Liver (tissue), 9 donors: ENCODE measurements around the gene SLC17A9. TPM values are rescaled to one million over a fixed set of nuclear protein-coding genes. Genes with fewer than 3 reads are reported as not detected.

ENCODE experiments used
- DNase-seq: peaks from one replicate; pipeline ENCODE4 v3.0.0-alpha.2; 2017; ENCODE audit warnings: low spot score
- H3K27ac ChIP-seq, 2 donors: one replicate each; pipeline ENCODE4 v1.7.0; 2013; ENCODE audit warnings: inconsistent platforms in 2 of 2, low read length in 2 of 2, control low read depth in 1 of 2, low read depth in 1 of 2, mild to moderate bottlenecking in 1 of 2
- H3K27me3 ChIP-seq, 4 donors: one replicate each; pipeline versions ENCODE4 v1.6.1 to v1.7.0; 2013; ENCODE audit warnings: low read length in 3 of 4, inconsistent platforms in 1 of 4, mild to moderate bottlenecking in 1 of 4, moderate library complexity in 1 of 4; ENCODE audit not compliant: control insufficient read depth in 4 of 4, insufficient read depth in 4 of 4
- H3K36me3 ChIP-seq, 4 donors: one replicate each; pipeline versions ENCODE4 v1.6.1 to v1.7.0; 2013; ENCODE audit warnings: low read length in 3 of 4, mild to moderate bottlenecking in 3 of 4, low read depth in 1 of 4, moderate library complexity in 1 of 4; ENCODE audit not compliant: control insufficient read depth in 4 of 4, insufficient read depth in 3 of 4
- H3K4me1 ChIP-seq, 4 donors: one replicate each; pipeline versions ENCODE4 v1.6.1 to v1.7.0; 2013; ENCODE audit warnings: low read length in 3 of 4, mild to moderate bottlenecking in 3 of 4, moderate library complexity in 1 of 4; ENCODE audit not compliant: control insufficient read depth in 4 of 4, insufficient read depth in 4 of 4
- H3K4me3 ChIP-seq, 3 donors: one replicate each; pipeline versions ENCODE4 v1.6.1 to v1.7.0; 2013; ENCODE audit warnings: low read length in 3 of 3, control low read depth in 1 of 3, low read depth in 1 of 3, mild to moderate bottlenecking in 1 of 3
- H3K9ac ChIP-seq, 2 donors: one replicate each; pipeline ENCODE4 v1.7.0; 2013; ENCODE audit warnings: low read length in 2 of 2, mild to moderate bottlenecking in 2 of 2, moderate library complexity in 2 of 2, control low read depth in 1 of 2, low read depth in 1 of 2
- H3K9me3 ChIP-seq, 4 donors: one replicate each; pipeline versions ENCODE4 v1.6.1 to v1.7.0; 2013; ENCODE audit warnings: low read length in 3 of 4; ENCODE audit not compliant: control insufficient read depth in 4 of 4
- ATF3 ChIP-seq: IDR thresholded peaks from 2 replicates; pipeline ENCODE4 v1.6.1; 2016; ENCODE audit warnings: antibody characterized with exemption
- CTCF ChIP-seq: fragments of 150-350 bp; IDR thresholded peaks from 2 replicates; pipeline ENCODE4 v1.5.1; 2017; ENCODE audit warnings: improper control_type of control experiment, low read depth, low read length; ENCODE audit not compliant: missing input control
- EGR1 ChIP-seq, 2 donors: IDR thresholded peaks; 2 replicates each; pipeline ENCODE4 v1.6.1; 2016 to 2018; ENCODE audit warnings: antibody characterized with exemption in 2 of 2, low read depth in 2 of 2
- FOXA2 ChIP-seq: IDR thresholded peaks from 2 replicates; pipeline ENCODE4 v1.6.1; 2016; ENCODE audit warnings: antibody characterized with exemption
- GABPA ChIP-seq, 2 donors: IDR thresholded peaks in 1 of 2; conservative IDR thresholded peaks in 1 of 2; 2 replicates each; pipeline ENCODE4 v1.6.1; 2016; ENCODE audit warnings: antibody characterized with exemption in 2 of 2, mild to moderate bottlenecking in 1 of 2, moderate library complexity in 1 of 2
- MAX ChIP-seq: IDR thresholded peaks from 2 replicates; pipeline ENCODE4 v1.6.1; 2016; ENCODE audit warnings: antibody characterized with exemption
- REST ChIP-seq: IDR thresholded peaks from 2 replicates; pipeline ENCODE4 v1.6.1; 2016; ENCODE audit warnings: antibody characterized with exemption, mild to moderate bottlenecking
- SP1 ChIP-seq: IDR thresholded peaks from 2 replicates; pipeline ENCODE4 v1.6.1; 2018; ENCODE audit warnings: antibody characterized with exemption, mild to moderate bottlenecking
- ZBTB33 ChIP-seq: IDR thresholded peaks from 2 replicates; pipeline ENCODE4 v1.6.1; 2016; ENCODE audit warnings: antibody characterized with exemption
- WGBS: extraction: QIAGEN DNeasy Blood & Tissue Kit; methylation state at CpG from one replicate; pipeline ENCODE4 v1.1.7; 2013; 5-methylcytosine and 5-hydroxymethylcytosine counted together
- polyA plus RNA-seq, 2 donors: library from polyadenylated mRNA; stranded (reverse) in 1 of 2; unstranded in 1 of 2; fragments of 200-250 nt in 1 of 2; fragments of >200 nt in 1 of 2; fragmentation: Nextera tagmentation in 1 of 2; extraction: Ambion mirVana in 1 of 2; gene quantifications; one replicate each; pipeline versions ENCODE4 v1.2.1 to v1.2.3, GENCODE V29; 2013 to 2015
- total RNA-seq, 2 donors: library from RNA; depleted of rRNA; stranded (reverse); fragments of >200 nt; gene quantifications; one replicate each; pipeline ENCODE4 v1.2.3, GENCODE V29; 2014
- donor health status: healthy.
- donor health status: healthy.
- donor health status: healthy.
- donor health status: healthy.
- donor health status: healthy.

SLC17A9 gene
- total and polyA plus RNA-seq, 4 donors, result 16.0 to 138 (median 64.6) TPM

- DNase-seq, result no peak
- Histone ChIP-seq H3K9ac (no peak overlapping the region), H3K4me1 (peaks cover 5 to 20% (median 10%) of the 10 kb centered on the region in 4 donors), H3K27ac (no peak overlapping the region), H3K36me3 (peaks cover 6 to 16% (median 8%) of the 10 kb centered on the region in 4 donors), H3K9me3 (no peaks in the 10 kb centered on the region), H3K27me3 (peaks cover 0 to 8% (median 5%) of the 10 kb centered on the region in 4 donors), H3K4me3 (no peak overlapping the region)
- TF ChIP-seq GABPA (IDR thresholded peaks at IDR 0.05 in 1 of 2, conservative IDR thresholded peaks at IDR 0.05 in 1 of 2), result no peak
- no peak for TF ChIP-seq ATF3
- TF ChIP-seq MAX, result no peak
- no peak for TF ChIP-seq ZBTB33
- no peak for TF ChIP-seq EGR1 (IDR thresholded peaks at IDR 0.05; ENCODE audit: low read depth in 2 of 2)
- TF ChIP-seq FOXA2, result no peak
- TF ChIP-seq REST, result no peak
- TF ChIP-seq CTCF, result no peak
- TF ChIP-seq SP1, result no peak
- 73% methylated on average over 8 of the region's 8 CpGs for WGBS
These were observed 17.4 kb downstream of the SLC17A9 start for GRCh38 chr20:62969939-62970306.

GRCh38 chr20:62970307-62971210, 18.1 kb downstream of the SLC17A9 start:
- DNase-seq, result no peak
- no peaks in the 10 kb centered on the region for H3K9me3 ChIP-seq
- WGBS, result 56% methylated on average over 33 of the region's 33 CpGs
- no peak overlapping the region for H3K4me3 ChIP-seq
- no peak overlapping the region for H3K9ac ChIP-seq
- no peak for TF ChIP-seq GABPA (IDR thresholded peaks at IDR 0.05 in 1 of 2, conservative IDR thresholded peaks at IDR 0.05 in 1 of 2)
- peak in 1 of 2 donors; percentile 53 for TF ChIP-seq EGR1 (IDR thresholded peaks at IDR 0.05; ENCODE audit: low read depth in 2 of 2)
- peaks cover 5 to 20% (median 10%) of the 10 kb centered on the region in 4 donors for H3K4me1 ChIP-seq
- H3K36me3 ChIP-seq, result peaks cover under 1 to 9% (median 3%) of the 10 kb centered on the region in 4 donors
- no peak overlapping the region for H3K27ac ChIP-seq
- H3K27me3 ChIP-seq, result peaks cover 0 to 8% (median 5%) of the 10 kb centered on the region in 4 donors
